ENCODE measurements around the gene TMEM239.

DNA sequence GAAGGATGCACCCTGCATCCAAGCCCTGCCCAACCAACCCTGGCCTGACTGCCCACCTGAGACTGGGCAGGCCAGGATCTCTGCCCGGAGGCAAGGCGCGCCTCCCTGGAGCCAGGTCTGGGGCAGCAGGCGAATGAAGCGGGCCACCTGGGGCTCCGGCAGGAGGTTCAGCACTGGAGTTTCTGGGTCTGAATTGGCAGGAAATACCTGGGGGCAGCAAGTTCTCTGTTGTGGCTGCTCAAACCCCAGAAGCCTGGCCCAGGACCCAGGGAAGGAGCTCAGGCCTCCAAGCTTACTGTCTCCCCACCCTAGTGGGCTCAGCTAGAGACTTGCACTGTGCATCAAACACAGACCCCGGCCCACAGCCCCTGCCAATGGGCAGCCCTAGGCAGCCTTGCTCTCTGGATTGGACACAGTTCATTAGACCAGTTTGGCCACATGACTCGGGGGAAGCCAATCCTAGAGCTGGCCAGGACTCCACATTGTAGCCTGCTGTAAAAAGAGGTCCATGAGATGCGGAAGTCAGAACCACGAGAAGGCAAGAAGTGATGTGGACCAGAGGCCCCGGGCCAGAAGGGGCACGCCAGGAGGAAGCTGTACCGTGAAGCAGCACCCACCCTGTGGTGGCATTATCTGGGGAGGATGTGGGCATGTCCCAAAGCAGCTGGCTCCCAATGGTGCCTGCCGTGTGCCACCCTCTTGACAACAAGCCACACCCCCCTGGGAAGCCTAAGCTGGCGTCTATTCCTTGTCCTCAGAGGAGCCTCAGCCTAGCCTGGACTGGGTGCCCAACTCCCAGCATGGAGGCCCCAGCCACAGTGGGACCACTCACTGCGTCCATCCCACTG is 18.8 kb upstream of the TMEM239 start:
- no peak for TF ChIP-seq EZH2phosphoT487 (IDR thresholded peaks at IDR 0.05; ENCODE audit: borderline replicate concordance, low read depth)
- no peak for TF ChIP-seq POLR2AphosphoS5 (IDR thresholded peaks at IDR 0.05; ENCODE audit: low read depth, low read length)
- TF ChIP-seq, protein P1, sequence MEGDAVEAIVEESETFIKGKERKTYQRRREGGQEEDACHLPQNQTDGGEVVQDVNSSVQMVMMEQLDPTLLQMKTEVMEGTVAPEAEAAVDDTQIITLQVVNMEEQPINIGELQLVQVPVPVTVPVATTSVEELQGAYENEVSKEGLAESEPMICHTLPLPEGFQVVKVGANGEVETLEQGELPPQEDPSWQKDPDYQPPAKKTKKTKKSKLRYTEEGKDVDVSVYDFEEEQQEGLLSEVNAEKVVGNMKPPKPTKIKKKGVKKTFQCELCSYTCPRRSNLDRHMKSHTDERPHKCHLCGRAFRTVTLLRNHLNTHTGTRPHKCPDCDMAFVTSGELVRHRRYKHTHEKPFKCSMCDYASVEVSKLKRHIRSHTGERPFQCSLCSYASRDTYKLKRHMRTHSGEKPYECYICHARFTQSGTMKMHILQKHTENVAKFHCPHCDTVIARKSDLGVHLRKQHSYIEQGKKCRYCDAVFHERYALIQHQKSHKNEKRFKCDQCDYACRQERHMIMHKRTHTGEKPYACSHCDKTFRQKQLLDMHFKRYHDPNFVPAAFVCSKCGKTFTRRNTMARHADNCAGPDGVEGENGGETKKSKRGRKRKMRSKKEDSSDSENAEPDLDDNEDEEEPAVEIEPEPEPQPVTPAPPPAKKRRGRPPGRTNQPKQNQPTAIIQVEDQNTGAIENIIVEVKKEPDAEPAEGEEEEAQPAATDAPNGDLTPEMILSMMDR (IDR thresholded peaks at IDR 0.05), result no peak
- no peak for TF ChIP-seq JUND (IDR thresholded peaks at IDR 0.05)
- no peak for TF ChIP-seq EP300 (IDR thresholded peaks at IDR 0.05; ENCODE audit: borderline replicate concordance in 1 of 2, low read depth in 1 of 2, low read length in 1 of 2)
